ENCODE measurements around the gene RAB22A. TPM values are rescaled to one million over a fixed set of nuclear protein-coding genes. Genes with fewer than 3 reads are reported as not detected.
A peak's percentile ranks its signal among the peaks of the same experiment; 100 is the strongest.

RAB22A gene
- total RNA-seq, 2 donors from 2014 or later = 8.4 to 11.6 TPM

GRCh38 chr20:58331961-58332551, 22.5 kb downstream of the RAB22A start:
- H3K27ac ChIP-seq (ENCODE audit: low read depth, low read length) = no peak overlapping the region
- peaks cover 21% of the 10 kb centered on the region for H3K36me3 ChIP-seq (ENCODE audit: control insufficient read depth, insufficient read depth, low read length)
- peaks cover 12% of the 10 kb centered on the region for H3K4me1 ChIP-seq (ENCODE audit: control insufficient read depth, insufficient read depth, low read length)
- no peaks in the 10 kb centered on the region for H3K9me3 ChIP-seq (ENCODE audit: control insufficient read depth, low read length)
- Mint-ChIP-seq H3K4me1 (peaks cover 57% of the 10 kb centered on the region), H3K9me3 (no peaks in the 10 kb centered on the region), H3K27me3 (ENCODE audit: insufficient read depth) (no peaks in the 10 kb centered on the region), H3K27ac (peak overlapping the region; percentile 86), H3K4me3 (no peak overlapping the region), H3K36me3 (ENCODE audit: low read depth) (peaks cover 3% of the 10 kb centered on the region)
- no peaks in the 10 kb centered on the region for H3K27me3 ChIP-seq (ENCODE audit: control insufficient read depth, insufficient read depth, low read length, poor library complexity, severe bottlenecking)
- peak overlapping the region; percentile 8 for H3K4me3 ChIP-seq (ENCODE audit: low read length)
- 47% methylated on average over 3 of the region's 3 CpGs; no CpG with 5 or more reads in 1 of the 2 experiments for WGBS, 2 experiments (ENCODE audit: insufficient coverage in 1 of 2, insufficient read length in 1 of 2)
- no peak for TF ChIP-seq CTCF (conservative IDR thresholded peaks at IDR 0.05)
- peak overlapping the region; percentile 50 for H3K9ac ChIP-seq (ENCODE audit: extremely low read depth, low read length, poor library complexity, severe bottlenecking)
- peak; percentile 54 for DNase-seq

- H3K4me1 Mint-ChIP-seq = peaks cover 35% of the 10 kb centered on the region
- Histone ChIP-seq H3K4me3 (ENCODE audit: low read length) (no peak overlapping the region), H3K27me3 (ENCODE audit: control insufficient read depth, insufficient read depth, low read length, poor library complexity, severe bottlenecking) (no peaks in the 10 kb centered on the region), H3K36me3 (ENCODE audit: control insufficient read depth, insufficient read depth, low read length) (peaks cover 38% of the 10 kb centered on the region), H3K9me3 (ENCODE audit: control insufficient read depth, low read length) (no peaks in the 10 kb centered on the region), H3K27ac (ENCODE audit: low read depth, low read length) (no peak overlapping the region), H3K9ac (ENCODE audit: extremely low read depth, low read length, poor library complexity, severe bottlenecking) (no peak overlapping the region), H3K4me1 (ENCODE audit: control insufficient read depth, insufficient read depth, low read length) (peaks cover 6% of the 10 kb centered on the region)
- no peaks in the 10 kb centered on the region for H3K27me3 Mint-ChIP-seq (ENCODE audit: insufficient read depth)
- peaks cover 17% of the 10 kb centered on the region for H3K36me3 Mint-ChIP-seq (ENCODE audit: low read depth)
- 94 to 100% methylated on average over 2 to 6 of the region's 6 CpGs for WGBS, 2 experiments (ENCODE audit: insufficient coverage in 1 of 2, insufficient read length in 1 of 2)
- H3K9me3 Mint-ChIP-seq = no peaks in the 10 kb centered on the region
- H3K4me3 Mint-ChIP-seq = no peak overlapping the region
- no peak for TF ChIP-seq CTCF (conservative IDR thresholded peaks at IDR 0.05)
- no peak for DNase-seq
- no peak overlapping the region for H3K27ac Mint-ChIP-seq
Observed at GRCh38 chr20:58339741-58340140, 30.2 kb downstream of the RAB22A start.

DNA sequence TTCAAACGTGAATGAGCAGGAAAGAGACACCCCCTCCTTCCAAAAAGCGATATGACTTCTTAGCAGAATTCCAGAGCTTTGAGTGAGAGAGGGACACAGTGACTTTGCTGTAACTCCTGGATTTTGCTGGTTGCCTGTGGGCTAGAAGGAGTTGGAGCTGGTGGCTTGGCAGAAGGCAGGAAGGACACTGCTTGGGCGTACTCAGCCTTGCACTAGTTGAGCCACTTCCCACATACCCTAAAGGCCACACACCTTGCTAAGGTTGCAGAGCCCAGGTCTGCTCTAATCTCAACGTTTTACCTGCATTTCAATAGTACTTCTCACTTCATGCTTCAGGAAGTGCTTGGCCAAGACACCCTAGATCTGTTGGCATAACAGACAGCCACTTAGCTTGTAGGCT, 30.6 kb downstream of the RAB22A start:
- Mint-ChIP-seq H3K9me3 (no peaks in the 10 kb centered on the region), H3K27ac (no peak overlapping the region), H3K4me3 (no peak overlapping the region), H3K27me3 (ENCODE audit: insufficient read depth) (no peaks in the 10 kb centered on the region), H3K36me3 (ENCODE audit: low read depth) (peaks cover 19% of the 10 kb centered on the region), H3K4me1 (peaks cover 32% of the 10 kb centered on the region)
- 92 to 100% methylated on average over 1 to 4 of the region's 4 CpGs for WGBS, 2 experiments (ENCODE audit: insufficient coverage in 1 of 2, insufficient read length in 1 of 2)
- no peak overlapping the region for H3K4me3 ChIP-seq (ENCODE audit: low read length)
- no peak overlapping the region for H3K27ac ChIP-seq (ENCODE audit: low read depth, low read length)
- H3K4me1 ChIP-seq (ENCODE audit: control insufficient read depth, insufficient read depth, low read length) = peaks cover 3% of the 10 kb centered on the region
- no peaks in the 10 kb centered on the region for H3K9me3 ChIP-seq (ENCODE audit: control insufficient read depth, low read length)
- H3K9ac ChIP-seq (ENCODE audit: extremely low read depth, low read length, poor library complexity, severe bottlenecking) = no peak overlapping the region
- DNase-seq = no peak
- H3K36me3 ChIP-seq (ENCODE audit: control insufficient read depth, insufficient read depth, low read length) = peaks cover 38% of the 10 kb centered on the region
- no peak for TF ChIP-seq CTCF (conservative IDR thresholded peaks at IDR 0.05)
- no peaks in the 10 kb centered on the region for H3K27me3 ChIP-seq (ENCODE audit: control insufficient read depth, insufficient read depth, low read length, poor library complexity, severe bottlenecking)

All from endodermal cell (in vitro differentiated cells).